Glomerular endothelial cell (primary cell): ENCODE data around the gene CXCL12. TPM values are rescaled to one million over a fixed set of nuclear protein-coding genes. Genes with fewer than 3 reads are reported as not detected.

Source experiments
- DNase-seq: peaks from one replicate; pipeline ENCODE4 v3.0.0-alpha.2; 2011; ENCODE audit warnings: low read depth, low spot score; ENCODE audit errors: extremely low read depth
- total RNA-seq: library from RNA; depleted of rRNA; stranded (reverse); fragments of >200 nt; gene quantifications from 2 replicates; pipeline ENCODE4 v1.2.3, GENCODE V29; 2015

CXCL12 gene
- total RNA-seq, 1 donor from 2014 or later, result 9.5 TPM

DNA sequence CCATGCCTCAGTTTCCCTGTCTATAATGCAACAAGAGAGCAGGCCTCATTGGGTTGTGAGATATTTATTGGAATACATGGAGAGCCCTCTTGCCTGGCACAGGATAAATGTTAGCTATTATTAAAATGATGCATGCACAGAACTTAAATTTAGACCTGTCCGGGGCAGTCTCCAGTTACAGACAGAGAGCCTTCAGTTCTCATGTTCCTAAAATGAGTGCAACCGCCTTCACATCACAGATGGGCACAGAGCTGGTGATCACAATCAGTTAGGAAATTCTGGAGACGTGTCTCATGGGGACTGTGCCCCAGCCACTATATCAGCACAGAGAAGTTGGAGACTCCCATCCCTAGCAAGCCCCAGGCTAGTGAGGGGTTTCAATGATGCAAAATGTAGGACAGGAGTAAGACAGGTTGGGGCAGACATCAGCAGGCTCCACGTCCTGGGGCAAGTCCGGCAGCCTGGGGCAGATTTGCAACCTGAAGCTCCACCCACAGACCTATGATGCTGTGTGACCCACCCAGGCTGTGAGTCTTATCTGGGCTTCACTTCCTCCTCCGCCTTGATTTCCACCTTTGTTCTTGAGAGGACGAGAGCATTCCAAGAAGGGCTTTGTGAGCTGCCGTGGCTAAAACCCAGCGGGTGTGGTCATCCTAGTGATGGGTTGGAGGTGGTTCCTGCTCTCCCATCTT is 49.4 kb downstream of the CXCL12 start:
- no peak for DNase-seq

DNA sequence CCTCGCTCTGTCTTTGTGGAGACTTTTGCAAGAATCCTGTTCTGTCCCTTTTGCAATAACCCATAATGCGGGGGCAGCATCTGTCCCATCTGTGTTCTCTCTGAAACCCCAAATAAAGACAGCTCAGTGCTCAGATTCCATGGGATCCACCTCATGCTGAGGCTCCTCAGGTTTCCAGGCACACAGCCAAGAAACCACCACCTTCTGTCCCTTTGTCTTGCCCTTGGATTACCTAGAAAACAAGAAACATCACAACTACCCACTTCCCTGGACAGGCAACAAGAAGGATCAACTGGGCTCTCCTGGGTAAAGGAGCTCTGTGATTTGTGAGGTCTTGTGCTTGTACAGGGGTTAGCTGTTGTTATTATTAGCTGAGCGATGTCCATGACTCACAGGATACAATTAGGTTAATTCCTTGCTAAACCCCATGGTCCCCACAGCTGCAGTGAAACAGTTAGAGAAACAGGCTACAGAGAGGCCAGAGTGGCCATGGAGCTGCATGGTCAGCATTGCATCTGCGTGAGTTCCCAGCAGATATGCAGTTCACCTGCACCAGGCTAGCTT is 50.2 kb downstream of the CXCL12 start:
- no peak for DNase-seq

DNA sequence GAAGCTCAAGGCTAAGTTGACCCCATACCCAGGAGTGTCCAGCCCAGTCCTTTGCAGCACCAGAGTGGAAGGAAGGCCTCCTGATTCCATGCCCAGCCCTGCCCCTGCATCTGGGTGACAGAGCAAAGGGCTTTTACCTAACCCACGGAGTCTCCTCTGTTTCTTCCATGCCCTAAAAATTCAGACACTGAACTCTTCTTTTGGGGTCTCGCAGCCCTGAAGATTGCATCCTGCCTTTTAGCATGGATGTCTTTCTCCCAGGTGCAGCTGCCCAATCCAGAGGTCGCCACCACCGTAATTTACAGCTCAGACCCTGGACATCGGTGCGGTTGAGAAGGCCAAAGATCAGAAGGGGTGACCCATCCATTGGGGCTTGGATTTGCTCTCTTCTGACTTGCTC is 50.8 kb downstream of the CXCL12 start:
- no peak for DNase-seq

DNA sequence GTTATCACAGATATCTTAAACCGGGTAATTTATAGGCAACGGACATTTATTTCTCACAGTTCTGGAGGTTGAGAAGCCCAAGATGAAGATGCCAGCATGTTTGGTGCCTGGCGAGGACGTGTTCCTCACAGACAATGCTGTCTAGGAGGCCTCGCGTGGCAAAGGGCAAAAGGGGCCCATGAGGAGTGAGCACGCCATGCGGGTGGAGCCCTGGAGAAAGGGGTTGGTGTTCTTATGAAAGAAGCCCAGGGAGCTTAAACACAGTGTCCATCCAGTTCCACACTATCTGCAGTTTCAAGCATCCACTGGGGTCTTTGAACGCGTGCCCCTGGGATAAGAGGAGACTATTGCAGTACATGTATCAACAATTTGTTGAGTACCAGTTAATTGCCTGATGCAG is 51.4 kb downstream of the CXCL12 start:
- DNase-seq, result no peak

DNA sequence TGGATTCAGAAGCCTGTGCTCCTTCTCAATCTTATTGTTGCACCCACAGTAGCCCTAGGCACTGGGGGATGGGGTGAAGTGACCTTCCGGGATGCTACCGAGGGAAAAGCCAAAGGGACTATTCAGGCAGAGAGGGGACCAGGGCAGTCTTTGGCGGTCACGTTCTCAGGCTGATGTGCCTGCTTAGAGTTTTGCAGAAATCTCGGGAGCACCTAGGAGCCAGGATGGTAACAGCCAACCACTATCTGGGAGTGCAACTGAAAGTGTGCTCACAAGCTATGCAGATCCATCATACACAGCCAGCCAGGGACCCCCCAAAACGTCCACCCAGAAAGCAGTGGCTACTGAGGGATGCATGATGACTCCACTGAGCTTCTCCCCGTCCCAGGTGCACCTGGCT is 52.4 kb downstream of the CXCL12 start:
- no peak for DNase-seq

DNA sequence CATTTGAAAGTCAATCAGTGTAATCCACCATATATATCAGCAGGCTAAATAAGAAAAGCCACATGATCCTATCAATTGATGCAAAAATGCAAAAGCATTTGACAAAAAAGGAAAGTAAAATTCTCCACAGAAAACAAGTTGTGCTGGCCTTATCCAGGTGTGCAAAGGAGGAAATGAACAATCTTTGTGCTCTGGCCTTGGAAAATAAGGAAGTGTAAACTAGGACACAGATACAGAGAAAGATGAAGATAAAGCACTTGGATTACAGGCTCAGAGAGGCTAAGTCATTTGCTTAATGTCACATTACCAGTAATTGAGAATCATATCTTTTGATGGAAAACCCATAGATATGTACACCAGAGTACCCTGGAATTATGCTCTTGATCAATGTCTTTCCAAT is 54.5 kb downstream of the CXCL12 start:
- no peak for DNase-seq

DNA sequence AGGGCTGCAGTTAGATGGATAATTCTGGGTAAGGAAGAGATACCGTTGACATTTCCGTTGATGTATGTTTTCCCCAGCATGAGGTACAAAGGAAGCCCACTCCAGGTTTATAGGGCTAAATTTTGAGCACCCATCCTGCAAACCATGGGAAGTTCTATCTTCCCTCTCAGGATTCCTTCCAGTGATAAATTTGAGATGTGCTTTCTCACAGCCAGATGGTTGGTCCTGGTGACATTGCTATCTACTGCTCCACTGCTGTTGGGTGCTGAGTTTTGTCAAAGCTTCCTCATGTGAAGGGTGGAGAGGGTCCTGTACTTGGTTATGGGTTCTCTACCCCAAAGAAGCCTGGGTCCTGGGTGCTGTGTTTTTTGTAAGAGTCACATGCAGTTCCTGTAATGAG is 57.4 kb downstream of the CXCL12 start:
- no peak for DNase-seq
